ENCODE data around the gene SH3BP1.

DNA sequence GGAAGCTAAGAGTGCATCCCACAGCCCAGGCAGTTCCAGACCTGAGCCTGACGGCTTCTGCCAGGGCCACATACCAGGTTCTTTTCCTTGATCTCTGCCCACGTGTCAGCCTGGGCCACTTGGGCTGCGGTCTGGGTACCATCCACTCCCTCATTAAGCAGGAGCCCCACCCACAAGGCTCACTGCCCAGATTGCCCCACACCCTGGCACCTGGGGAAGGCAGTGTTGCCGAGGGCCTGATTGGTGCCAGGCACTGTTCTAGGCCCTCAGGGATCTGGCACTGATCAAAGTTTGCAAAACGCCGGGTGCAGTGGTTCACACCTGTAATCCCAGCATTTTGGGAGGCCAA is 15.5 kb upstream of the SH3BP1 start:
- no peak for TF ChIP-seq POLR2A (IDR thresholded peaks at IDR 0.05)
- no peak for TF ChIP-seq EP300 (IDR thresholded peaks at IDR 0.05)
- TF ChIP-seq, protein P1, sequence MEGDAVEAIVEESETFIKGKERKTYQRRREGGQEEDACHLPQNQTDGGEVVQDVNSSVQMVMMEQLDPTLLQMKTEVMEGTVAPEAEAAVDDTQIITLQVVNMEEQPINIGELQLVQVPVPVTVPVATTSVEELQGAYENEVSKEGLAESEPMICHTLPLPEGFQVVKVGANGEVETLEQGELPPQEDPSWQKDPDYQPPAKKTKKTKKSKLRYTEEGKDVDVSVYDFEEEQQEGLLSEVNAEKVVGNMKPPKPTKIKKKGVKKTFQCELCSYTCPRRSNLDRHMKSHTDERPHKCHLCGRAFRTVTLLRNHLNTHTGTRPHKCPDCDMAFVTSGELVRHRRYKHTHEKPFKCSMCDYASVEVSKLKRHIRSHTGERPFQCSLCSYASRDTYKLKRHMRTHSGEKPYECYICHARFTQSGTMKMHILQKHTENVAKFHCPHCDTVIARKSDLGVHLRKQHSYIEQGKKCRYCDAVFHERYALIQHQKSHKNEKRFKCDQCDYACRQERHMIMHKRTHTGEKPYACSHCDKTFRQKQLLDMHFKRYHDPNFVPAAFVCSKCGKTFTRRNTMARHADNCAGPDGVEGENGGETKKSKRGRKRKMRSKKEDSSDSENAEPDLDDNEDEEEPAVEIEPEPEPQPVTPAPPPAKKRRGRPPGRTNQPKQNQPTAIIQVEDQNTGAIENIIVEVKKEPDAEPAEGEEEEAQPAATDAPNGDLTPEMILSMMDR (IDR thresholded peaks at IDR 0.05) = no peak

All from stomach (tissue), 4 donors.